Suppressor macrophage (primary cell): ENCODE measurements around the gene PRR14.
"Not testable (repeated sequence)": the region's sequence is repeated elsewhere in the genome, so short reads cannot be mapped to it uniquely, and the experiment has no call there.

Experiments used
- DNase-seq, 4 experiments: peaks; one replicate each; pipeline ENCODE4 v3.0.0-alpha.2; 2020 to 2022

Gene PRR14

GRCh38 chr16:30632454-30632853 is 18.3 kb upstream of the PRR14 start:
- not testable (repeated sequence) for DNase-seq

- DNase-seq = no peak
Observed at GRCh38 chr16:30633526-30633925, 17.2 kb upstream of the PRR14 start.

DNA sequence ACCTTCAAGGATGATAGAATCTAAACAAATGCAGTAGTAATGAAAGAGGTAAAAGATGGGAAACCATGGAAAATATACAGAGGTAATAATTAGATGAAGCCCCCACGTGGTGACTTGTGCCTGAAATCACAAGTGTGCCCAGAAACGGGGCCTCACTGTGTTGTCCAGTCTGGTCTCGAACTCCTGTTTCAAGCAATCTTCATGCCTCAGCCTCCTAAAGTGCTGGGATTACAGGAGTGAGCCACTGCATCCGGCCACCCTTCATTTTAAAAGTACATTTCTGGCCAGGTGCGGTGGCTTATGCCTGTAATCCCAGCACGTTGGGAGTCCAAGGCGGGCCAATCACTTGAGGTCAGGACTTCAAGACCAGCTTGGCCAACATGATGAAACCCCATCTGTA is 14.2 kb upstream of the PRR14 start:
- DNase-seq = no peak

GRCh38 chr16:30637139-30637538 is 13.6 kb upstream of the PRR14 start:
- DNase-seq = not testable (repeated sequence)

DNA sequence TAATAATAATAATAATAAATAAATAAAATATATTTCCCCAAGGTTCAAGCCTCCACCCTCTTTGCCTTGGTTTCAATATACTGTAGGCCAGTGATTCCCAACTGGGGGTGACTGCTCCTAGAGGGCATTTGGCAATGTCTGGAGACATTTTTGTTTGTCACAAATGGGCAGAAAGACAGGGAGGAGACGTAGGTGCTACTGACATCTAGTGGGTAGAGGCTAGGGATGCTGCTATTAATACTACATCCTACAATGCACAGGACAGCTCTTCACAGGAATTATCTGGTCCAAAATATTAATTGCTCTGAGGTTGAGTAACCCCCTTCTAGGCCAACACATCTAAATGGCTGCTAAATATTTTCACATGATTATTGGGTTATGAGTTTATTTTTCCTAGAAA is 12.8 kb upstream of the PRR14 start:
- peak; percentile 56 to 73 (median 63) for DNase-seq

DNA sequence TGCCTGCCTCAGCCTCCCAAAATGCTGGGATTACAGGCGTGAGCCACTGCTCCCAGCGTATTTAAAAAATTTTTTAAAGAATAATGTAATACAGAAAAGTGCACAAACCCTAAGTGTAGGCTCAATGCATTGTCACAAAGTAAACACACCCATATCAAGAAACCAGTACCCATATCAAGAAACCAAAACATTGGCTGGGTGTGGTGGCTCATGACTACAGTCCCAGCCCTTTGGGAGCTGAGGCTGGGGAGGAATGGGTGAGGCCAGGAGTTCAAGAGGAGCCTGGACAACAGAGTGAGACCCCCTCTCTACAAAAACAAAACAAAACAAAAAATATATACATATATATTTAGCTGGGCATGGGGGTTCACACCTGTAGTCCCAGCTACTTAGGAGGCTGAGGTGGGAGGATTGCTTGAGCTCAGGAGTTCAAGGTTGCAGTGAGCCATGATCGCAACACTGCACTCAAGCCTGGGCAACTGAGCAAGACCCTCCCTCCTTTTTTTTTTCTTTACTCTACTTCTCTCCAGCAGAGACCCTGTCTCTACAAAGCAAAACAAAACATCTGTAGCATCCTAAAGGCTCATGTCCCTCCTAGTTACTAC is 9.3 kb upstream of the PRR14 start:
- DNase-seq = no peak

DNA sequence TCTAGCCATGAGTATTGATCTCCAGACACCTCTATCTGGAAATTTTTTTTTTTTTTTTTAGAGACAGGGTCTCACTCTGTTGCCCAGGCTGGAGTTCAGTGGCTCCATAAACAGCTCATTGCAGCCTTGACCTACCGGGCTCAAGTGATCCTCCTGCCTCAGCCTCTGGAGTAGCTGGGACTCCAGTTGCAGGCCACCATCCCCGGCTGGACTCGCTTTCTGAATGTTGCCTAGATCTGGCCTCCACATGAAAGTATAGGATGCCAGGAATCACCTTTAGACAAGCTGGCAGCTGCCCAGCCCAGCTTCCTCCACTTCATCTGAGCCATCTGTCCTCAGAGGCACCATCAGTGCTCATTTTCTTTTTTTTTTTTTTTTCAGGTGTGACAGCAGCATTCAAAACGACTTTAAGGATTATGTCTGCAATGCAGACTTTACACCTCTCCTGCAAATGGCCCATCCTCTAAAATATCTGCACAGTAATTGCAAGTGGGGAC is 6.4 kb upstream of the PRR14 start:
- no peak for DNase-seq

DNA sequence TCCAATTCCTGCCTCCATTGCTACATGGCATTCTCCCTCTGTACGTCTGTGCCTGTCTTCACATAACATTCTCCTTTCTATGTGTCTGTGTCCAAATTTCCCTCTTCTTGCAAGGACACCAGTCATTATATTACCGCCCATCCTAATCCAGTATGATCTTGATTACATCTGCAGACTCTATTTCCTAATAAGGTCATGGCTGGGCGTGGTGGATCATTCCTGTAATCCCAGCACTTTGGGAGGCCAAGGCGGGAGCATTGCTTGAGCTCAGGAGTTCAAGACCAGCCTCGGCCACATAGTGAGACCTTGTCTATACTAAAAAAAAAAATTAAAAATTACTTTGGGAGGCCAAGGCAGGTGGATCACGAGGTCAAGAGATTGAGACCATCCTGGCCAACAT is 5.0 kb upstream of the PRR14 start:
- no peak for DNase-seq

- DNase-seq = no peak
Observed at GRCh38 chr16:30647274-30647571, 3.5 kb upstream of the PRR14 start.

GRCh38 chr16:30649725-30650368 is 913 bp upstream of the PRR14 start:
- DNase-seq = peak in 3 of 4 experiments; percentile 26 to 41 (median 35)

- peak; percentile 81 to 93 (median 87) for DNase-seq
Observed at GRCh38 chr16:30651124-30652004, 604 bp downstream of the PRR14 start.

GRCh38 chr16:30652005-30652296 is 1.2 kb downstream of the PRR14 start:
- no peak for DNase-seq

GRCh38 chr16:30652718-30653117 is 2.0 kb downstream of the PRR14 start:
- no peak for DNase-seq

DNA sequence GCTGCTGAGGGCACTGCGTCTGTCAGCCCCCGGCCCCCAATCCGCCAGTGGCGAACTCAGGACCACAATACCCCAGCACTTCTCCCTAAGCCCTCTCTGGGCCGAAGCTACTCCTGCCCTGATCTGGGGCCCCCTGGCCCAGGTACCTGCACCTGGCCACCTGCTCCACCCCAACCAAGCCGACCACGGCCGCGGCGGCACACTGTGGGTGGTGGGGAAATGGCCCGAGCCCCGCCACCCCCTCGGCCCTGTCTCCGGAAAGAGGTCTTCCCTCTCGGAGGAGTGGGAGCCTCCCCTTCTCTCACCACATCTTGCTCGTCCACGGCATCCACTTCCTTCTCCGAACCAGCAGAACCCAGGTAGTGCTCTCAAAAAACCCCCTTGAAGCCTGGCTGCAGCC is 4.1 kb downstream of the PRR14 start:
- no peak for DNase-seq

- no peak for DNase-seq
Observed at GRCh38 chr16:30655815-30656347, 5.1 kb downstream of the PRR14 start.

GRCh38 chr16:30656388-30656787 is 5.6 kb downstream of the PRR14 start:
- no peak for DNase-seq

- no peak for DNase-seq
Observed at GRCh38 chr16:30656974-30657865, 6.5 kb downstream of the PRR14 start.

DNA sequence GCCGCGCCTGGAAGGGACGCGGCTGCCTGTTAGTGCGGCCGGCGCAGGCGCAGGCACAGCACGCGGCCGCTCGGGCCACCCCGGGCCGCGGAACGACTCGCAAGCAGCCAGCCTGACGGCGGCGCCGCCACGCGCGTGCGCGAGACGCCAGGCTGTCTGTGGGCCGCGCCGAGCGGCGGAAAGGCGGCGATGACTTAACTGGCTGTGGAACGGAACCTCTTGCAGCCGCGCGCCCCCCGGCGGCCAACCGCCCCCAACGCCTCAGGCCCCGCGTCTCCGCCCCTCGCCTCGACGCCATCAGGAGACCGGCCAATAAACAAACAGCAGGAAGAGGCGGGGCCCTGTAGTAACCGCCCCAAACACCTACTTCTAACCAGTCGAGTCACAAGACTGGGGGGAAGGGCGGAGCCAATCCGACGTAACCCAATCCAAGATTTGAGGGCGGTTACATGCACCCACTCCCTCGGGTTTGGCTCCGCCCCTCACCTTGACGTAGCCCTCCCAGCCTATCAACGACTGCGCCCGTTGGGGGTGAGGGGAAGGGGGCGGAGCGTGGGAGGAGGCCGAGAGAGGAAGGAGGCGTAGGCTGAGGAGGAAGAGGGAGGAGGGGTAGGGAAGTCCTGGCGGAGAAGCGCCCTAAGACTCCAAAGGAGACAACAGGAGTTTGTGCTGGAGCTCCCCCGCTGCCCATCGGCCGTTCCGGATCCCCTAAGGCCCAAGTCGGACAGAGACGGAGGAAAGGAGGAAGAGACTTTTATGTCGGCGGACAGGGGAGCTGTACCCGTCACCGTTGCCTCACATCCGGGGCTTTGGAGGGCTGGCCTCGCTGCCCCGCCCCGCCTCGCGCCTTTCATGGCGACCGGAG is 7.3 kb downstream of the PRR14 start, which contains the start of gene FBRS:
TSS of gene FBRS (plus strand) at position 566 of the 865 bp plus-strand sequence. CDS start 1,088 bp downstream, outside the sequence.
- DNase-seq = peak; percentile 100

GRCh38 chr16:30658731-30659506 is 8.2 kb downstream of the PRR14 start:
- peak; percentile 99 for DNase-seq
